Measurements from ENCODE around the gene PCDHA2.
"Not testable (repeated sequence)": the region's sequence is repeated elsewhere in the genome, so short reads cannot be mapped to it uniquely, and the experiment has no call there.

PCDHA2 gene

DNA sequence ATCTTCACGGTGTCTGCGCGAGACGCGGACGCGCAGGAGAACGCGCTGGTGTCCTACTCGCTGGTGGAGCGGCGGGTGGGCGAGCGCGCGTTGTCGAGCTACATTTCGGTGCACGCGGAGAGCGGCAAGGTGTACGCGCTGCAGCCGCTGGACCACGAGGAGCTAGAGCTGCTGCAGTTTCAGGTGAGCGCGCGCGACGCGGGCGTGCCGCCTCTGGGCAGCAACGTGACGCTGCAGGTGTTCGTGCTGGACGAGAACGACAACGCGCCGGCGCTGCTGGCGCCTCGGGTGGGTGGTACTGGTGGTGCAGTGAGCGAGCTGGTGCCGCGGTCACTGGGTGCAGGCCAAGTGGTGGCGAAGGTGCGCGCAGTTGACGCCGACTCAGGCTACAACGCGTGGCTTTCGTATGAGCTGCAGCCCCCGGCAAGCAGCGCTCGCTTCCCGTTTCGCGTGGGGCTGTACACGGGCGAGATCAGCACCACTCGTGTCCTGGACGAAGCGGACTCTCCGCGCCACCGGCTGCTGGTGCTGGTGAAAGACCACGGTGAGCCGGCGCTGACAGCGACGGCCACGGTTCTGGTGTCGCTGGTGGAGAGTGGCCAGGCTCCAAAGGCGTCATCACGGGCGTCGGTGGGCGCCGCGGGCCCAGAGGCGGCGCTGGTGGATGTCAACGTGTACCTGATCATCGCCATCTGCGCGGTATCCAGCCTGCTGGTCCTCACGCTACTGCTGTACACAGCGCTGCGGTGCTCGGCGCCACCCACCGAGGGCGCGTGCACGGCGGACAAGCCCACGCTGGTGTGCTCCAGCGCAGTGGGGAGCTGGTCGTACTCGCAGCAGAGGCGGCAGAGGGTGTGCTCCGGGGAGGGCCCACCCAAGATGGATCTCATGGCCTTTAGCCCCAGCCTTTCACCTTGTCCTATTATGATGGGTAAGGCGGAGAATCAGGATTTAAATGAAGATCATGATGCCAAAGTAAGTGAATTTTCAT is 35.2 kb downstream of the PCDHA2 start:
- H3K36me3 Mint-ChIP-seq (ENCODE audit: low read depth); H3K27ac Mint-ChIP-seq; H3K4me3 Mint-ChIP-seq; intact Hi-C loops (cut with micrococcal nuclease); H3K4me1 Mint-ChIP-seq (ENCODE audit: low read depth): not testable (repeated sequence)
- H3K9me3 Mint-ChIP-seq, result peaks cover 68% of the 10 kb centered on the region
- peaks cover 38% of the 10 kb centered on the region for H3K27me3 Mint-ChIP-seq

DNA sequence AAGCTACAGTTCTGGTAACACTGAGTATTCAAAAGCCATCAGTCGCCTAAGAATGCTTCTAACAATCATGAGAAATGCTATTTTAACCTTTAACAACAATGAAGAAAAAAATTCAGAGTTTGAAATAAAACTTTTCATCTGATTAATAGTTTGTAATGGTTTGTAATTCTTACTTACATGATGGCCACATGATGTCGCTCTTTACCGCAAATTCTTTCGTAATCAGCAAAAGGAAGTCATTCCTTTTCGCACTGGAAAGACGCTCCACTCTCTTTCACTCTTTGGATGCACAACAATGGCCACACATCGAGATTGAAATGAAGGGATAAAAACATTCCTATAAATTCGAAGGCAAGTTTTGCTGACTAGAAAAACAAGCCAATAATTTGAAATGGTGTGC is 39.3 kb downstream of the PCDHA2 start, which contains the start of gene PCDHA7:
PCDHA7 (plus strand) TSS at position 277 of the 400 bp plus-strand sequence; CDS start at position 392, 115 bp downstream.
- no peak within 1 kb of the TSS for H3K27ac Mint-ChIP-seq
- no peaks in the 10 kb centered on the region for H3K36me3 Mint-ChIP-seq (ENCODE audit: low read depth)
- H3K9me3 Mint-ChIP-seq, result peaks cover 53% of the 10 kb centered on the region
- H3K4me1 Mint-ChIP-seq (ENCODE audit: low read depth), result no peaks in the 10 kb centered on the region
- no peak within 1 kb of the TSS for H3K4me3 Mint-ChIP-seq
- intact Hi-C loops (cut with micrococcal nuclease), result no loop called here
- H3K27me3 Mint-ChIP-seq, result peaks cover 26% of the 10 kb centered on the region

DNA sequence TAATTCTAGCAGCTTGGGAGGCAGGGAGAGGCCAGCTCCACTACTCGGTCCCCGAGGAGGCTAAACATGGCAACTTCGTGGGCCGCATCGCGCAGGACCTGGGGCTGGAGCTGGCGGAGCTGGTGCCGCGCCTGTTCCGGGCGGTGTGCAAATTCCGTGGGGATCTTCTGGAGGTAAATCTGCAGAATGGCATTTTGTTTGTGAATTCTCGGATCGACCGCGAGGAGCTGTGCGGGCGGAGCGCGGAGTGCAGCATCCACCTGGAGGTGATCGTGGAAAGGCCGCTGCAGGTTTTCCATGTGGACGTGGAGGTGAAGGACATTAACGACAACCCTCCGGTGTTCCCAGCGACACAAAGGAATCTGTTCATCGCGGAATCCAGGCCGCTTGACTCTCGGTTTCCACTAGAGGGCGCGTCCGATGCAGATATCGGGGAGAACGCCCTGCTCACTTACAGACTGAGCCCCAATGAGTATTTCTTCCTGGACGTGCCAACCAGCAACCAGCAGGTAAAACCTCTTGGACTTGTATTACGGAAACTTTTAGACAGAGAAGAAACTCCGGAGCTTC is 39.9 kb downstream of the PCDHA2 start:
- H3K27ac Mint-ChIP-seq; intact Hi-C loops (cut with micrococcal nuclease); H3K36me3 Mint-ChIP-seq (ENCODE audit: low read depth); H3K4me1 Mint-ChIP-seq (ENCODE audit: low read depth); H3K4me3 Mint-ChIP-seq: not testable (repeated sequence)
- Mint-ChIP-seq H3K27me3 (peaks cover 23% of the 10 kb centered on the region), H3K9me3 (peaks cover 50% of the 10 kb centered on the region)

DNA sequence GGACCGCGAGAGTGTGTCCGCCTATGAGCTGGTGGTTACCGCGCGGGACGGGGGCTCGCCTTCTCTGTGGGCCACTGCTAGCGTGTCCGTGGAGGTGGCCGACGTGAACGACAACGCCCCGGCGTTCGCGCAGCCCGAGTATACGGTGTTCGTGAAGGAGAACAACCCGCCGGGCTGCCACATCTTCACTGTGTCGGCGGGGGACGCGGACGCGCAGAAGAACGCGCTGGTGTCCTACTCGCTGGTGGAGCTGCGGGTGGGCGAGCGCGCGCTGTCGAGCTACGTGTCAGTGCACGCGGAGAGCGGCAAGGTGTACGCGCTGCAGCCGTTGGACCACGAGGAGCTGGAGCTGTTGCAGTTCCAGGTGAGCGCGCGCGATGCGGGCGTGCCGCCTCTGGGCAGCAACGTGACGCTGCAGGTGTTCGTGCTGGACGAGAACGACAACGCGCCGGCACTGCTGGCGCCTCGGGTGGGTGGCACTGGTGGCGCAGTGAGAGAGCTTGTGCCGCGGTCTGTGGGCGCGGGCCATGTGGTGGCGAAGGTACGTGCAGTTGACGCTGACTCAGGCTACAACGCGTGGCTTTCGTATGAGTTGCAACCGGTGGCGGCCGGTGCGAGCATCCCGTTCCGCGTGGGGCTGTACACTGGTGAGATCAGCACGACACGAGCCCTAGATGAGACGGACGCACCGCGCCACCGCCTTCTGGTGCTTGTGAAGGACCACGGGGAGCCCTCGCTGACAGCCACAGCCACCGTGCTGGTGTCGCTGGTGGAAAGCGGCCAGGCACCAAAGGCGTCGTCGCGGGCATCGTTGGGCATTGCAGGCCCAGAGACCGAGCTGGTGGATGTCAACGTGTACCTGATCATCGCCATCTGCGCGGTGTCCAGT is 41.2 kb downstream of the PCDHA2 start:
- intact Hi-C loops (cut with micrococcal nuclease), result no loop called here
- H3K27me3 Mint-ChIP-seq, result peaks cover 18% of the 10 kb centered on the region
- no peak overlapping the region for H3K27ac Mint-ChIP-seq
- H3K4me1 Mint-ChIP-seq (ENCODE audit: low read depth), result no peaks in the 10 kb centered on the region
- no peaks in the 10 kb centered on the region for H3K36me3 Mint-ChIP-seq (ENCODE audit: low read depth)
- no peak overlapping the region for H3K4me3 Mint-ChIP-seq
- peaks cover 54% of the 10 kb centered on the region for H3K9me3 Mint-ChIP-seq

- Mint-ChIP-seq H3K9me3 (peaks cover 39% of the 10 kb centered on the region), H3K4me1 (ENCODE audit: low read depth) (no peaks in the 10 kb centered on the region), H3K27me3 (peaks cover 8% of the 10 kb centered on the region), H3K27ac (no peak within 1 kb of the TSS), H3K4me3 (no peak within 1 kb of the TSS), H3K36me3 (ENCODE audit: low read depth) (no peaks in the 10 kb centered on the region)
- intact Hi-C loops (cut with micrococcal nuclease), result no loop called here
These were observed 46.6 kb downstream of the PCDHA2 start, which contains the start of gene PCDHA8 for GRCh38 chr5:140840978-140841962. Gene PCDHA8, plus strand, starts transcription at chr5:140841187. Its CDS starts 135 bp downstream, at chr5:140841322.

DNA sequence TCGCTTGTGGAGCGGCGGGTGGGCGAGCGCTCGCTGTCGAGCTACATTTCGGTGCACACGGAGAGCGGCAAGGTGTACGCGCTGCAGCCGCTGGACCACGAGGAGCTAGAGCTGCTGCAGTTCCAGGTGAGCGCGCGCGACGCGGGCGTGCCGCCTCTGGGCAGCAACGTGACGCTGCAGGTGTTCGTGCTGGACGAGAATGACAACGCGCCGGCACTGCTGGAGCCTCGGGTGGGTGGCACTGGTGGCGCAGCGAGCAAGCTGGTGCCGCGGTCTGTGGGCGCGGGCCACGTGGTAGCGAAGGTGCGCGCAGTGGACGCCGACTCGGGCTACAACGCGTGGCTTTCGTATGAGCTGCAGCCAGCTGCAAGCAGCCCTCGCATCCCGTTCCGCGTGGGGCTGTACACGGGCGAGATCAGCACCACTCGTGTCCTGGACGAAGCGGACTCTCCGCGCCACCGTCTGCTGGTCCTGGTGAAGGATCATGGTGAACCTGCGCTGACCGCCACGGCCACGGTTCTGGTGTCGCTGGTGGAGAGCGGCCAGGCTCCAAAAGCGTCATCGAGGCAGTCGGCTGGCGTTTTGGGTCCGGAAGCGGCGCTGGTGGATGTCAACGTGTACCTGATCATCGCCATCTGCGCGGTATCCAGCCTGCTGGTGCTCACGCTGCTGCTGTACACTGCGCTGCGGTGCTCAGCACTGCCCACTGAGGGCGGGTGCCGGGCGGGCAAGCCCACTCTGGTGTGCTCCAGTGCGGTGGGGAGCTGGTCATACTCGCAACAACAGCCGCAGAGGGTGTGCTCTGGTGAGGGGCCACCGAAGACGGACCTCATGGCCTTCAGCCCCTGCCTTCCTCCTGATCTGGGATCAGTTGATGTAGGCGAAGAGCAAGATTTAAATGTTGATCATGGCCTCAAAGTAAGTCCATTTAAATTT is 48.4 kb downstream of the PCDHA2 start:
- Mint-ChIP-seq H3K27me3 (peaks cover 16% of the 10 kb centered on the region), H3K4me3 (no peak overlapping the region), H3K9me3 (peaks cover 50% of the 10 kb centered on the region), H3K36me3 (ENCODE audit: low read depth) (no peaks in the 10 kb centered on the region), H3K27ac (no peak overlapping the region), H3K4me1 (ENCODE audit: low read depth) (no peaks in the 10 kb centered on the region)
- intact Hi-C loops (cut with micrococcal nuclease), result no loop called here
